ENCODE results near the gene QRSL1.

DNA sequence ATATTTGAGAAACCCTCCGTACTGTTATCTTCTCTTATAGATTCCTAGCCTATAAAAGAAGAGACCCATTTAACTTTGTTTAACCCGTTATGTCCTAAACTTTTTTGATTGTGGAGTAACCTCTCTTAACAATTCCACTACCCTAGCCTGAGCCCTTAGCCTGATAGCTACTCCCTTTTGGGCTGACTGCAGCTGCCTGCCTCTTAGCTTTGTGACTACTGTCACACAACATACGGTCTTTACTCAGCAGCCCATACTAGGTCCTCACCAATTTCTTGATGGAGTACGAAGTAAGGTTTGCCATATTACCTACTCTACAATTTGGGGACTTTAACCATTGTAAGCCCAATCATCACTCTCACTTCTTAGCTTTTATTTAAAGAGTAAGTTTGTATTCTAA is 72.7 kb downstream of the QRSL1 start:
- TF ChIP-seq POLR2AphosphoS5 (IDR thresholded peaks at IDR 0.05): no peak
- TF ChIP-seq POLR2A (IDR thresholded peaks at IDR 0.05): no peak
- TF ChIP-seq, protein P1, sequence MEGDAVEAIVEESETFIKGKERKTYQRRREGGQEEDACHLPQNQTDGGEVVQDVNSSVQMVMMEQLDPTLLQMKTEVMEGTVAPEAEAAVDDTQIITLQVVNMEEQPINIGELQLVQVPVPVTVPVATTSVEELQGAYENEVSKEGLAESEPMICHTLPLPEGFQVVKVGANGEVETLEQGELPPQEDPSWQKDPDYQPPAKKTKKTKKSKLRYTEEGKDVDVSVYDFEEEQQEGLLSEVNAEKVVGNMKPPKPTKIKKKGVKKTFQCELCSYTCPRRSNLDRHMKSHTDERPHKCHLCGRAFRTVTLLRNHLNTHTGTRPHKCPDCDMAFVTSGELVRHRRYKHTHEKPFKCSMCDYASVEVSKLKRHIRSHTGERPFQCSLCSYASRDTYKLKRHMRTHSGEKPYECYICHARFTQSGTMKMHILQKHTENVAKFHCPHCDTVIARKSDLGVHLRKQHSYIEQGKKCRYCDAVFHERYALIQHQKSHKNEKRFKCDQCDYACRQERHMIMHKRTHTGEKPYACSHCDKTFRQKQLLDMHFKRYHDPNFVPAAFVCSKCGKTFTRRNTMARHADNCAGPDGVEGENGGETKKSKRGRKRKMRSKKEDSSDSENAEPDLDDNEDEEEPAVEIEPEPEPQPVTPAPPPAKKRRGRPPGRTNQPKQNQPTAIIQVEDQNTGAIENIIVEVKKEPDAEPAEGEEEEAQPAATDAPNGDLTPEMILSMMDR (IDR thresholded peaks at IDR 0.05): no peak

Data from suprapubic skin (tissue), 4 donors.